H9 (cell line): ENCODE data around the gene GNPTAB. TPM values are rescaled to one million over a fixed set of nuclear protein-coding genes. Genes with fewer than 3 reads are reported as not detected.

ENCODE experiments used
- DNase-seq: peaks from one replicate; pipeline ENCODE4 v3.0.0-alpha.2; 2017
- H2AFZ ChIP-seq: one replicate; pipeline ENCODE4 v1.6.1; 2013; ENCODE audit warnings: mild to moderate bottlenecking, low read length, control low read depth, moderate library complexity
- H2AK5ac ChIP-seq: 2 replicates; pipeline ENCODE4 v1.6.1; 2013; ENCODE audit warnings: low read length, control low read depth, mixed read lengths; ENCODE audit not compliant: insufficient read length
- H2BK120ac ChIP-seq: one replicate; pipeline ENCODE4 v1.6.1; 2013; ENCODE audit warnings: low read depth, mild to moderate bottlenecking, low read length, control low read depth, inconsistent platforms; ENCODE audit not compliant: poor library complexity, severe bottlenecking
- H2BK12ac ChIP-seq: 2 replicates; pipeline ENCODE4 v1.6.1; 2013; ENCODE audit warnings: low read length, control low read depth, mixed read lengths, low read depth; ENCODE audit not compliant: insufficient read length
- H2BK15ac ChIP-seq: 2 replicates; pipeline ENCODE4 v1.6.1; 2013; ENCODE audit warnings: low read depth, low read length, control low read depth
- H2BK20ac ChIP-seq: one replicate; pipeline ENCODE4 v1.6.1; 2013; ENCODE audit warnings: low read depth, mild to moderate bottlenecking, low read length, control low read depth, inconsistent platforms; ENCODE audit not compliant: poor library complexity, severe bottlenecking
- H2BK5ac ChIP-seq: 2 replicates; pipeline ENCODE4 v1.6.1; 2013; ENCODE audit warnings: low read length, control low read depth, mixed read lengths; ENCODE audit not compliant: insufficient read length
- H3K14ac ChIP-seq: 2 replicates; pipeline ENCODE4 v1.6.1; 2013; ENCODE audit warnings: low read length, control low read depth; ENCODE audit not compliant: insufficient read depth
- H3K18ac ChIP-seq: 2 replicates; pipeline ENCODE4 v1.6.1; 2013; ENCODE audit warnings: low read depth, mild to moderate bottlenecking, mixed read lengths, low read length, control low read depth; ENCODE audit not compliant: insufficient read length
- H3K23ac ChIP-seq: 2 replicates; pipeline ENCODE4 v1.6.1; 2013; ENCODE audit warnings: low read length, control low read depth, mixed read lengths, low read depth; ENCODE audit not compliant: insufficient read length
- H3K23me2 ChIP-seq: 2 replicates; pipeline ENCODE4 v1.6.1; 2013; ENCODE audit warnings: low read depth, mild to moderate bottlenecking, mixed read lengths, low read length, control low read depth; ENCODE audit not compliant: insufficient read length, poor library complexity, severe bottlenecking
- H3K27ac ChIP-seq: 2 replicates; pipeline ENCODE4 v1.5.1; 2013; ENCODE audit warnings: low read length, control low read depth, mixed read lengths, low read depth; ENCODE audit not compliant: insufficient read length
- H3K27me3 ChIP-seq: 2 replicates; pipeline ENCODE4 v1.6.1; 2013; ENCODE audit warnings: low read length, control low read depth, inconsistent platforms; ENCODE audit not compliant: insufficient read depth
- H3K4ac ChIP-seq: 2 replicates; pipeline ENCODE4 v1.6.1; 2013; ENCODE audit warnings: low read depth, mild to moderate bottlenecking, control low read depth, inconsistent platforms, low read length, moderate library complexity
- H3K4me1 ChIP-seq: 2 replicates; pipeline ENCODE4 v1.6.1; 2013; ENCODE audit warnings: low read length, control low read depth, inconsistent platforms; ENCODE audit not compliant: insufficient read depth
- H3K4me2 ChIP-seq: 2 replicates; pipeline ENCODE4 v1.6.1; 2013; ENCODE audit warnings: low read length, control low read depth, mixed read lengths; ENCODE audit not compliant: insufficient read length, insufficient read depth
- H3K56ac ChIP-seq: 2 replicates; pipeline ENCODE4 v1.6.1; 2013; ENCODE audit warnings: low read depth, mild to moderate bottlenecking, mixed read lengths, low read length, control low read depth; ENCODE audit not compliant: insufficient read length
- H3K79me1 ChIP-seq: 2 replicates; pipeline ENCODE4 v1.6.1; 2013; ENCODE audit warnings: low read depth, mild to moderate bottlenecking, moderate library complexity, low read length, control low read depth, inconsistent platforms; ENCODE audit not compliant: insufficient read depth, poor library complexity, severe bottlenecking
- H3K79me2 ChIP-seq: 2 replicates; pipeline ENCODE4 v1.6.1; 2013; ENCODE audit warnings: low read length, control low read depth, inconsistent platforms; ENCODE audit not compliant: insufficient read depth
- H3K9ac ChIP-seq: 2 replicates; pipeline ENCODE4 v1.6.1; 2013; ENCODE audit warnings: low read length, control low read depth, mixed read lengths; ENCODE audit not compliant: insufficient read length; ENCODE audit errors: extremely low read depth
- H3K9me3 ChIP-seq: one replicate; pipeline ENCODE4 v1.6.1; 2013; ENCODE audit warnings: low read depth, low read length, inconsistent platforms; ENCODE audit not compliant: control insufficient read depth
- H3T11ph ChIP-seq: one replicate; pipeline ENCODE4 v1.6.1; 2013; ENCODE audit warnings: mild to moderate bottlenecking, low read length, control low read depth, inconsistent platforms
- H4K20me1 ChIP-seq: one replicate; pipeline ENCODE4 v1.6.1; 2013; ENCODE audit not compliant: control insufficient read depth, insufficient read length, insufficient read depth
- H4K5ac ChIP-seq: 2 replicates; pipeline ENCODE4 v1.6.1; 2013; ENCODE audit warnings: low read depth, mild to moderate bottlenecking, mixed read lengths, low read length, control low read depth; ENCODE audit not compliant: insufficient read length
- H4K8ac ChIP-seq: replicated peaks from 2 replicates; pipeline ENCODE4 v1.6.1; 2013; ENCODE audit warnings: low read length, control low read depth, mixed read lengths, low read depth; ENCODE audit not compliant: insufficient read length
- H4K91ac ChIP-seq: 2 replicates; pipeline ENCODE4 v1.6.1; 2013; ENCODE audit warnings: low read depth, mild to moderate bottlenecking, moderate library complexity, mixed read lengths, low read length, control low read depth; ENCODE audit not compliant: insufficient read length
- H3K27ac Mint-ChIP-seq, 3 experiments: 2 replicates in 2 of 3; 3 replicates in 1 of 3; pipeline ENCODE4 v1.8.0; 2020 to 2021; ENCODE audit warnings: mixed read lengths in 3 of 3, mild to moderate bottlenecking in 1 of 3, moderate library complexity in 1 of 3
- H3K27me3 Mint-ChIP-seq: 2 replicates; pipeline ENCODE4 v1.8.0; 2021; ENCODE audit warnings: low read depth, mild to moderate bottlenecking, moderate library complexity, mixed read lengths
- H3K36me3 Mint-ChIP-seq, 3 experiments: 2 replicates in 2 of 3; 3 replicates in 1 of 3; pipeline ENCODE4 v1.8.0; 2020 to 2021; ENCODE audit warnings: low read depth in 3 of 3, mixed read lengths in 3 of 3; ENCODE audit not compliant: insufficient read depth in 1 of 3
- H3K4me1 Mint-ChIP-seq, 2 experiments: 2 replicates each; pipeline ENCODE4 v1.8.0; 2020; ENCODE audit warnings: mixed read lengths in 2 of 2
- H3K4me3 Mint-ChIP-seq, 2 experiments: 2 replicates in 1 of 2; 3 replicates in 1 of 2; pipeline ENCODE4 v1.8.0; 2020 to 2021; ENCODE audit warnings: mild to moderate bottlenecking in 2 of 2, mixed read lengths in 2 of 2, moderate library complexity in 1 of 2
- H3K9me3 Mint-ChIP-seq, 2 experiments: 2 replicates in 1 of 2; 3 replicates in 1 of 2; pipeline ENCODE4 v1.8.0; 2020; ENCODE audit warnings: mild to moderate bottlenecking in 2 of 2, mixed read lengths in 2 of 2, moderate library complexity in 1 of 2
- CTCF ChIP-seq: fragments of 200-600 bp; sonication (generic); conservative IDR thresholded peaks from 3 replicates; pipeline ENCODE4 v1.8.0; 2021; ENCODE audit warnings: antibody characterized with exemption, mild to moderate bottlenecking
- WGBS: extraction: QIAGEN DNeasy Blood & Tissue Kit; methylation state at CpG from one replicate; pipeline ENCODE4 v1.1.7; 2013; ENCODE audit warnings: missing lambda C conversion rate, low lambda C conversion rate, mixed read lengths; ENCODE audit not compliant: insufficient read length; ENCODE audit errors: extremely low coverage; 5-methylcytosine and 5-hydroxymethylcytosine counted together
- total RNA-seq: library from RNA; stranded (reverse); gene quantifications from 2 replicates; pipeline ENCODE4 v1.2.1, GENCODE V29; 2021

Gene GNPTAB
- total RNA-seq, 1 experiment from 2014 or later = 44.3 TPM

- TF ChIP-seq CTCF = no peak
- Histone ChIP-seq H2AFZ (no peak overlapping the region), H4K91ac (no peak overlapping the region), H2BK15ac (no peak overlapping the region), H4K20me1 (no peaks in the 10 kb centered on the region), H3K4me2 (no peak overlapping the region), H3K4ac (no peak overlapping the region), H3K79me2 (no peaks in the 10 kb centered on the region), H3K14ac (no peak overlapping the region), H3T11ph (no peak overlapping the region), H2AK5ac (no peak overlapping the region), H3K27me3 (no peaks in the 10 kb centered on the region), H3K27ac (no peak overlapping the region), H2BK20ac (no peak overlapping the region), H3K9ac (no peak overlapping the region), H2BK5ac (no peak overlapping the region), H3K18ac (no peak overlapping the region), H3K4me1 (no peaks in the 10 kb centered on the region), H3K56ac (no peak overlapping the region), H4K8ac (no peak overlapping the region), H2BK12ac (no peak overlapping the region), H3K79me1 (no peaks in the 10 kb centered on the region), H4K5ac (no peak overlapping the region), H3K23ac (no peak overlapping the region), H3K23me2 (no peaks in the 10 kb centered on the region), H3K9me3 (no peaks in the 10 kb centered on the region), H2BK120ac (no peak overlapping the region)
- Mint-ChIP-seq H3K36me3 (no peaks in the 10 kb centered on the region), H3K27me3 (no peaks in the 10 kb centered on the region), H3K9me3 (no peaks in the 10 kb centered on the region), H3K4me3 (no peak overlapping the region), H3K27ac (no peak overlapping the region), H3K4me1 (no peaks in the 10 kb centered on the region)
- no CpG with 5 or more reads among the region's 2 CpGs for WGBS
- DNase-seq = no peak
These were observed 97.6 kb downstream of the GNPTAB start for GRCh38 chr12:101733166-101733565.
